Osteoblast (primary cell): ENCODE measurements around the gene NUP93. TPM values are rescaled to one million over a fixed set of nuclear protein-coding genes. Genes with fewer than 3 reads are reported as not detected.

Experiments used
- DNase-seq: peaks from one replicate; pipeline ENCODE4 v3.0.0; 2011; ENCODE audit warnings: low spot score, mixed read lengths; ENCODE audit not compliant: insufficient read length; ENCODE audit errors: missing footprints
- H2AFZ ChIP-seq: 2 replicates; pipeline ENCODE4 v1.6.0; 2011; ENCODE audit warnings: mild to moderate bottlenecking, low read length
- H3K27ac ChIP-seq: 2 replicates; pipeline ENCODE4 v1.5.1; 2011; ENCODE audit warnings: mild to moderate bottlenecking, low read depth, low read length, moderate library complexity
- H3K27me3 ChIP-seq: 2 replicates; pipeline ENCODE4 v1.6.0; 2012; ENCODE audit warnings: mild to moderate bottlenecking, control low read depth, inconsistent platforms, low read length, moderate library complexity; ENCODE audit not compliant: insufficient read depth
- H3K36me3 ChIP-seq: 2 replicates; pipeline ENCODE4 v1.5.1; 2011; ENCODE audit warnings: mild to moderate bottlenecking, low read length, control low read depth, moderate library complexity; ENCODE audit not compliant: insufficient read depth
- H3K4me1 ChIP-seq: 2 replicates; pipeline ENCODE4 v1.5.1; 2011; ENCODE audit warnings: mild to moderate bottlenecking, low read length, control low read depth, moderate library complexity; ENCODE audit not compliant: insufficient read depth
- H3K4me2 ChIP-seq: 2 replicates; pipeline ENCODE4 v1.6.0; 2011; ENCODE audit warnings: mild to moderate bottlenecking, low read length; ENCODE audit not compliant: insufficient read depth
- H3K4me3 ChIP-seq: fragments of 200-600 bp; sonication (generic); 3 replicates; pipeline ENCODE4 v1.5.1; 2012; ENCODE audit warnings: mild to moderate bottlenecking, low read length, inconsistent platforms; ENCODE audit not compliant: insufficient read depth
- H3K79me2 ChIP-seq: 2 replicates; pipeline ENCODE4 v1.6.0; 2012; ENCODE audit warnings: mild to moderate bottlenecking, low read length, control low read depth, inconsistent platforms; ENCODE audit not compliant: insufficient read depth
- H3K9me3 ChIP-seq: 2 replicates; pipeline ENCODE4 v1.5.1; 2011; ENCODE audit warnings: low read depth, low read length, control low read depth
- H4K20me1 ChIP-seq: 2 replicates; pipeline ENCODE4 v1.6.0; 2012; ENCODE audit warnings: mild to moderate bottlenecking, low read length, control low read depth; ENCODE audit not compliant: insufficient read depth
- CTCF ChIP-seq: IDR thresholded peaks from 2 replicates; pipeline ENCODE4 v1.5.1; 2011; ENCODE audit warnings: mild to moderate bottlenecking, low read depth, low read length, moderate library complexity; ENCODE audit errors: extremely low read depth
- total RNA-seq: library from RNA; depleted of rRNA; stranded (reverse); fragments of >200 nt; gene quantifications from 2 replicates; pipeline ENCODE4 v1.2.3, GENCODE V29; 2012

The NUP93 gene
- total RNA-seq, 1 donor, result 40.5 TPM

- no peak overlapping the region for H2AFZ ChIP-seq
- no peak overlapping the region for H3K27ac ChIP-seq
- no peaks in the 10 kb centered on the region for H3K9me3 ChIP-seq
- no peaks in the 10 kb centered on the region for H4K20me1 ChIP-seq
- H3K4me3 ChIP-seq, result no peak overlapping the region
- H3K27me3 ChIP-seq, result no peaks in the 10 kb centered on the region
- no peak for DNase-seq
- no peaks in the 10 kb centered on the region for H3K36me3 ChIP-seq
- no peaks in the 10 kb centered on the region for H3K79me2 ChIP-seq
- H3K4me2 ChIP-seq, result no peak overlapping the region
- TF ChIP-seq CTCF, result no peak
- no peaks in the 10 kb centered on the region for H3K4me1 ChIP-seq
These were observed 34.7 kb upstream of the NUP93 start for GRCh38 chr16:56695246-56695645.

- no peak overlapping the region for H2AFZ ChIP-seq
- TF ChIP-seq CTCF, result no peak
- no peaks in the 10 kb centered on the region for H3K36me3 ChIP-seq
- no peak overlapping the region for H3K4me2 ChIP-seq
- H4K20me1 ChIP-seq, result no peaks in the 10 kb centered on the region
- no peak overlapping the region for H3K4me3 ChIP-seq
- no peak overlapping the region for H3K27ac ChIP-seq
- no peaks in the 10 kb centered on the region for H3K27me3 ChIP-seq
- no peak for DNase-seq
- H3K4me1 ChIP-seq, result no peaks in the 10 kb centered on the region
- H3K79me2 ChIP-seq, result no peaks in the 10 kb centered on the region
- no peaks in the 10 kb centered on the region for H3K9me3 ChIP-seq
These were observed 32.3 kb upstream of the NUP93 start for GRCh38 chr16:56697456-56698155.

GRCh38 chr16:56700195-56700594, 29.7 kb upstream of the NUP93 start:
- H3K79me2 ChIP-seq, result no peaks in the 10 kb centered on the region
- no peaks in the 10 kb centered on the region for H3K9me3 ChIP-seq
- H3K27me3 ChIP-seq, result no peaks in the 10 kb centered on the region
- no peak overlapping the region for H2AFZ ChIP-seq
- no peaks in the 10 kb centered on the region for H4K20me1 ChIP-seq
- no peak overlapping the region for H3K4me3 ChIP-seq
- TF ChIP-seq CTCF, result no peak
- no peak overlapping the region for H3K4me2 ChIP-seq
- no peak overlapping the region for H3K27ac ChIP-seq
- H3K4me1 ChIP-seq, result no peaks in the 10 kb centered on the region
- H3K36me3 ChIP-seq, result no peaks in the 10 kb centered on the region
- no peak for DNase-seq

GRCh38 chr16:56700631-56701030, 29.3 kb upstream of the NUP93 start:
- DNase-seq, result no peak
- Histone ChIP-seq H3K27ac (no peak overlapping the region), H3K9me3 (no peaks in the 10 kb centered on the region), H3K4me3 (no peak overlapping the region), H3K36me3 (no peaks in the 10 kb centered on the region), H3K27me3 (no peaks in the 10 kb centered on the region), H4K20me1 (no peaks in the 10 kb centered on the region), H3K4me2 (no peak overlapping the region), H3K79me2 (no peaks in the 10 kb centered on the region), H2AFZ (no peak overlapping the region), H3K4me1 (no peaks in the 10 kb centered on the region)
- TF ChIP-seq CTCF, result no peak
